Activated B cell treated with CpG ODN at 0.5 μM for 24 hours (primary cell): ENCODE data around the gene CCDC170. TPM values are rescaled to one million over a fixed set of nuclear protein-coding genes. Genes with fewer than 3 reads are reported as not detected.
"Not testable (repeated sequence)": the region's sequence is repeated elsewhere in the genome, so short reads cannot be mapped to it uniquely, and the experiment has no call there.

Experiments
- ATAC-seq: fragments of 200-7000 bp; cut with Tn5 transposase; one replicate; pipeline ENCODE4 v1.10.0; 2021; ENCODE audit warnings: low read depth, mild to moderate bottlenecking, moderate library complexity
- CTCF ChIA-PET: fragments of 350-600 bp; sonication (Branson Sonifier 250); formaldehyde crosslinking; loops from one replicate; lab custom pipeline; 2021; ENCODE audit warnings: antibody characterized with exemption; lab: Charles Lee
- POLR2A ChIA-PET: fragments of 350-600 bp; sonication (Branson Sonifier 250); formaldehyde crosslinking; loops from one replicate; lab custom pipeline; 2021; ENCODE audit warnings: antibody characterized with exemption; lab: Charles Lee
- DNase-seq: peaks from one replicate; pipeline ENCODE4 v3.0.0; 2022
- H3K27ac Mint-ChIP-seq: one replicate; pipeline ENCODE4 v1.8.0; 2020; ENCODE audit warnings: mixed read lengths
- H3K27me3 Mint-ChIP-seq: one replicate; pipeline ENCODE4 v1.8.0; 2021; ENCODE audit warnings: mixed read lengths
- H3K36me3 Mint-ChIP-seq: one replicate; pipeline ENCODE4 v1.8.0; 2021; ENCODE audit warnings: low read depth, mixed read lengths
- H3K4me1 Mint-ChIP-seq: one replicate; pipeline ENCODE4 v1.8.0; 2021; ENCODE audit warnings: mixed read lengths
- H3K4me3 Mint-ChIP-seq: one replicate; pipeline ENCODE4 v1.8.0; 2020; ENCODE audit warnings: mild to moderate bottlenecking, mixed read lengths
- H3K9me3 Mint-ChIP-seq: one replicate; pipeline ENCODE4 v1.8.0; 2020; ENCODE audit warnings: mixed read lengths
- intact Hi-C: fragments of 100-400 bp; cut with micrococcal nuclease; formaldehyde crosslinking; loops from one replicate; pipeline ENCODE4 v1.15.1; 2024
- total RNA-seq: library from RNA; stranded (reverse); gene quantifications from 2 replicates; pipeline ENCODE4 v1.2.3, GENCODE V29; 2022
- TF ChIP-seq, protein P1 (sequence below): fragments of 200-600 bp; IDR thresholded peaks from one replicate; pipeline ENCODE4 v1.8.0; 2022; ENCODE audit warnings: antibody characterized with exemption, mild to moderate bottlenecking

Gene CCDC170
- total RNA-seq, 1 donor from 2014 or later, result not detected

DNA sequence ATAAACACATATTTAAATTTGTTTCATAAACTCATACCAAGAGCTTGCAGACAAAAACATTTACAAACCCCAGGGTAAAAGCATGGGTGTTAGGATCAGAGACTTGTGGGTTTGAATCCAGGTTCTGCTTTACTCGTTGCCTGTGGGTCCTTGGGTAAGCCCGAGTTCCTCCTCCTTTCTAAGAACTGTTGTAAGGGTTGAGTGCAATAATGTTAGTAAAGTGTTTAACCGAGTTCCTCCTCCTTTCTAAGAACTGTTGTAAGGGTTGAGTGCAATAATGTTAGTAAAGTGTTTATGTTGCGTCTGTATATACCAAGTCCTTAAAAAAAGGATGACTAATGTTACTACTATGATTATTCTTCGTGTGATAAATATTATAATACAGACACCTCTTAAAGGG, 18.7 kb downstream of the CCDC170 start:
- POLR2A ChIA-PET, result no interaction called here
- TF ChIP-seq, protein P1, sequence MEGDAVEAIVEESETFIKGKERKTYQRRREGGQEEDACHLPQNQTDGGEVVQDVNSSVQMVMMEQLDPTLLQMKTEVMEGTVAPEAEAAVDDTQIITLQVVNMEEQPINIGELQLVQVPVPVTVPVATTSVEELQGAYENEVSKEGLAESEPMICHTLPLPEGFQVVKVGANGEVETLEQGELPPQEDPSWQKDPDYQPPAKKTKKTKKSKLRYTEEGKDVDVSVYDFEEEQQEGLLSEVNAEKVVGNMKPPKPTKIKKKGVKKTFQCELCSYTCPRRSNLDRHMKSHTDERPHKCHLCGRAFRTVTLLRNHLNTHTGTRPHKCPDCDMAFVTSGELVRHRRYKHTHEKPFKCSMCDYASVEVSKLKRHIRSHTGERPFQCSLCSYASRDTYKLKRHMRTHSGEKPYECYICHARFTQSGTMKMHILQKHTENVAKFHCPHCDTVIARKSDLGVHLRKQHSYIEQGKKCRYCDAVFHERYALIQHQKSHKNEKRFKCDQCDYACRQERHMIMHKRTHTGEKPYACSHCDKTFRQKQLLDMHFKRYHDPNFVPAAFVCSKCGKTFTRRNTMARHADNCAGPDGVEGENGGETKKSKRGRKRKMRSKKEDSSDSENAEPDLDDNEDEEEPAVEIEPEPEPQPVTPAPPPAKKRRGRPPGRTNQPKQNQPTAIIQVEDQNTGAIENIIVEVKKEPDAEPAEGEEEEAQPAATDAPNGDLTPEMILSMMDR, result no peak
- no peak for DNase-seq
- intact Hi-C loops, result no loop called here
- Mint-ChIP-seq H3K9me3 (no peaks in the 10 kb centered on the region), H3K27me3 (no peaks in the 10 kb centered on the region), H3K4me1 (no peaks in the 10 kb centered on the region), H3K27ac (no peak overlapping the region), H3K4me3 (no peak overlapping the region), H3K36me3 (no peaks in the 10 kb centered on the region)
- no peak for ATAC-seq
- CTCF ChIA-PET, result no interaction called here

DNA sequence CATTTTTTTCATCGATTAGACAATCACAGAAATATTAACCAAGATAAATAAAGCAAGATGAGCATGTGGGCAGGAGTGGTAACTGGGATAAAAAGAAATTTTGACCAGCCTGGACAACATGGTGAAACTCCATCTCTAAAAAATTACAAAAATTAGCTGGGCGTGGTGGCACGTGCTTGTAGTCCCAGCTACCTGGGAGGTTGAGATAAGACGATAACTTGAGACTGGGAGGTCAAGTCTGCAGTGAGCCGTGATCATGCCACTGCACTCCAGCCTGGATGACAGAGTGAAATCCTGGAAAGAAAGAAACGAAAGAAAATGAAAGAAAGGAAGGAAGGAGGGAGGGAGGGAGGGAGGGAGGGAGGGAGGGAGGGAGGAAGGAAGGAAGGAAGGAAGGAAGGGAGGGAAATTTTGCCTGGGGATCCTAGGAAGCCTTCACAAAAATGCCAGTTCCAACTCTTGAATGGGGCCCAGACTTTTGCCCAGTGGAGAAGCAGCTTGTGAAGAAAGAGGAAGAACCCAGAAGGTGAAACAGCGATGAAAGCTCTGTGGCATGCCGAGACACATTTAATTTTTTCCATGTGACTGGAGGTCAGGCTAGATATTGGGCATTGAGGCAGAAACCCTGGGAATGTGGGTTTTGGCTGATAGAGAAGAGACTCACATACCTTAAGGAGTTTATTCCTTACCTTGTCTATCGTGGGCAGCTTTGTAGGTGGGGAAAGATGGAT, 20.3 kb downstream of the CCDC170 start:
- Mint-ChIP-seq H3K9me3 (peaks cover 12% of the 10 kb centered on the region), H3K36me3 (no peaks in the 10 kb centered on the region), H3K27ac (no peak overlapping the region), H3K4me3 (no peak overlapping the region), H3K4me1 (no peaks in the 10 kb centered on the region), H3K27me3 (no peaks in the 10 kb centered on the region)
- DNase-seq (no peak), ATAC-seq (no peak)
- TF ChIP-seq, protein P1, result no peak
- intact Hi-C loops, result no loop called here
- ChIA-PET POLR2A (no interaction called here), CTCF (no interaction called here)

DNA sequence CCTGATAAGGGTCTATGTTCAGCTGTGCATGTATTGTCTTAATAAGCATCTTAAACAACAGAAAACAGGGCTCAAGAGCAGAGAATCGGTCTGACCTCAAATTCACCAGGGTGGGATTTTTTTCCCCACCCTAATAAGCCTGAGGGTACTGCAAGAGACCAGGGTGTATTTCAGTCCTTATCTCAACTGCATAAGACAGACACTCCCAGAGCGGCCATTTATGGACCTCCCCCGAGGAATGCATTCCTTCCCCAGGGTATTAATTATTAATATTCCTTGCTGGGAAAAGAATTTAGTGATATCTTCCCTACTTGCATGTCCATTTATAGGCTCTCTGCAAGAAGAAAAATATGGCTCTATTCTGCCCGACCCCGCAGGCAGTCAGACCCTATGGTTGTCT, 25.2 kb downstream of the CCDC170 start:
- H3K36me3 Mint-ChIP-seq, DNase-seq, ATAC-seq, H3K4me1 Mint-ChIP-seq, intact Hi-C loops, POLR2A ChIA-PET, CTCF ChIA-PET, H3K4me3 Mint-ChIP-seq, H3K27me3 Mint-ChIP-seq, H3K27ac Mint-ChIP-seq: not testable (repeated sequence)
- H3K9me3 Mint-ChIP-seq, result peaks cover 36% of the 10 kb centered on the region

DNA sequence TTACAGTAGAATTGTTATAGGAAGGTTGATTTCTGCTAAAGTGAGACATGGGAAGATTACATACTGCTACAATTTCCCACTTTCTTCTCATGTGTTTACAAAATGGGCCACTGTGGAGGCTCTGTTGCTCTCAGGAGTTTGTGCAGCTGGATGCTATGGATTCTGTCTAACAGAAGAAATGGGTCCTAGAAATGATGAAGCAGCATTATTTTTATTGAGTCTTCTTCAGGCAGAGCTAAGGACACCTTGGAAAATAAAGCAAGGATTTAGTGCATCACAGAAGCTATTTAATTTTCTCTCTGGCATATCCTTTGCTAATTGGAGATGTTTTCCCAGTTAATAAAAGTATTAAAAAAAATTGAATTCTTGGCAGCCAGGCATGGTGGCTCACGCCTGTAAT, 29.2 kb downstream of the CCDC170 start:
- H3K27me3 Mint-ChIP-seq, result peaks cover 7% of the 10 kb centered on the region
- CTCF ChIA-PET, result no interaction called here

DNA sequence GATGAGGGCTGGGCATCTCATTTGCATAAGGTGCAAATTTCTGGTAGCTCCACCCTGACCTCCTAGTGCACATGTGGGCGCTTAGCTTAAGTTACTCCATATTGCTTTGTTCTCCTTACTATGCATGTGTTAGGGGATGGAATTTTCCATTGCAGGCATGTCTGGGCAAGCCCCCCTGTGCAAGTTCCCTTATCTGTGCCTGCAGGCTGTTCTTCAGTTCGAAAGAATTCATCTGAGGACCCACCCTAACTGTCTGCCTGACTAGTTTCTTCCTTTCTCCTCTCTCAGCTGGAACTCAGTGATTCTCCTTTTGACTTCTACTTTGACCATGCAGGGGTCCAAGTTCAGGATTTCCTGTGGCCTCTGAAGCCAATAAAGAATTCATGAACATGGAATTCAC, 30.2 kb downstream of the CCDC170 start:
- POLR2A ChIA-PET, result no interaction called here
- H3K27me3 Mint-ChIP-seq, result peaks cover 7% of the 10 kb centered on the region
- intact Hi-C loops, result no loop called here

More for the DNA sequence above, 29.2 kb downstream of the CCDC170 start:
- intact Hi-C loops, result no loop called here
- no peaks in the 10 kb centered on the region for H3K36me3 Mint-ChIP-seq
- H3K9me3 Mint-ChIP-seq, result peaks cover 34% of the 10 kb centered on the region
- ATAC-seq, result no peak
- POLR2A ChIA-PET, result no interaction called here
- DNase-seq, result no peak
- TF ChIP-seq, protein P1, result no peak
- no peaks in the 10 kb centered on the region for H3K4me1 Mint-ChIP-seq
- H3K27ac Mint-ChIP-seq, result no peak overlapping the region
- no peak overlapping the region for H3K4me3 Mint-ChIP-seq

More for the DNA sequence above, 30.2 kb downstream of the CCDC170 start:
- H3K4me3 Mint-ChIP-seq, result no peak overlapping the region
- H3K36me3 Mint-ChIP-seq, result no peaks in the 10 kb centered on the region
- no peak overlapping the region for H3K27ac Mint-ChIP-seq
- ATAC-seq, result no peak
- DNase-seq, result no peak
- H3K9me3 Mint-ChIP-seq, result peaks cover 26% of the 10 kb centered on the region
- no peaks in the 10 kb centered on the region for H3K4me1 Mint-ChIP-seq
- TF ChIP-seq, protein P1, result no peak
- CTCF ChIA-PET, result no interaction called here
